Measurements from ENCODE around the gene ASAH2.
"Not testable (repeated sequence)": the region's sequence is repeated elsewhere in the genome, so short reads cannot be mapped to it uniquely, and the experiment has no call there.

The ASAH2 gene

DNA sequence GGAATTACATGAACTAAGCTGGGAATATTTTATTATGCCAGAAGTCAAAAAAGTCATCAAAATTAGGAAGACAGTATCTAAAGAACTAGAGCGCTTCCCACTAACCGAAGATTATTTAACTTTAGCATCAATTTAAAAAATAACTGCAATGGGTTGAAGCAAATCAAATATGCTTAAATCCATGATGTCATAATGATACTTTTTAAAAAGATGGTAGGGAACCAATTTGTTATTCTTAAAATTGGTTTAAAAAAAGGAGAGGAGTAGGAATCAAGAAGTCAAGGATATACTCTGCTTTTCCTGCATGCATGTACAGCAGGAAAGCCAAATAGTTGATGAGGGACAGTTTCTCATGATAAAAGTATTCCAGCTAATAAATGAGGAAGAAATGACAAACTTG, 3.2 kb upstream of the ASAH2 start:
- no peak for DNase-seq (ENCODE audit: low read depth in 2 of 2)

- DNase-seq (ENCODE audit: low read depth in 2 of 2): no peak
Observed at GRCh38 chr10:50250096-50250854, 1.0 kb downstream of the ASAH2 start.

GRCh38 chr10:50248598-50248997, 2.7 kb downstream of the ASAH2 start:
- DNase-seq (ENCODE audit: low read depth in 2 of 2): no peak

DNA sequence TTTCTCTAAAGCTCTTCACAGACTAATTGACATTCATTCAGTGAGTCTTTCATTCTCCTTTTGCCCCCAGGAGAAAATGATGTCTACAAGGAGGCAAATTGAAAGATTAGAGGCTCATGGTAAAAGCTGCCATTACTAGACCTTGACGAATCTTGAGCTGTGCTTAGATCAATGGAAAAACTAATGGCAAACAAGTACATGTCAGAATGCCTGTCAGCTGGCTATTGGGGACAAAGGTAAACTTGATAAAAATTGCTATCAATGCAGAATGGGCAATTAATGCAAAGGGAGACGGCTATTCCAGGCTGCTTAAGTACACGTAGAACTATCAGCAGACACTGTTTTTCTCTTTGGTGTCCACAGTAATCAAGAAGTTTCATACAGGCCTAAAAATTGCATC, 3.3 kb downstream of the ASAH2 start:
- DNase-seq (ENCODE audit: low read depth in 2 of 2): no peak

DNA sequence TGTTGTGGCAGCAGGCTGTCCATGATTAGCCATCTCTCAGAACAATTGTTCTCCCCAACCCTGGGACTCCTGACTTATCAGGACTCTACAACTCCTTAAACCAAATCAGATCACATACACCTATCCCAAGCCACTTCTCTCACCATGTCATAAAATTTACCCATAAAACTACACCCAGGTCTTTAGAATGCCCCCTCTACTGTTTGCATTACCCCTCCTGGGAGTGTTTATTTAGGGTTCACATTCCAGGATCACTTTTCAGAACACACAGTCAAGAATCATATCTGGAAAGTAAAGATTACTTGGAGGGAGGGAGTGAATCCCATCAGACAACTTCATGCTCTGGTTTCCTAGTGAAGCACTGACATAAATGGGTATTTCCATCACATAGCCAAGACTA, 7.1 kb downstream of the ASAH2 start:
- DNase-seq (ENCODE audit: low read depth in 2 of 2): no peak

DNA sequence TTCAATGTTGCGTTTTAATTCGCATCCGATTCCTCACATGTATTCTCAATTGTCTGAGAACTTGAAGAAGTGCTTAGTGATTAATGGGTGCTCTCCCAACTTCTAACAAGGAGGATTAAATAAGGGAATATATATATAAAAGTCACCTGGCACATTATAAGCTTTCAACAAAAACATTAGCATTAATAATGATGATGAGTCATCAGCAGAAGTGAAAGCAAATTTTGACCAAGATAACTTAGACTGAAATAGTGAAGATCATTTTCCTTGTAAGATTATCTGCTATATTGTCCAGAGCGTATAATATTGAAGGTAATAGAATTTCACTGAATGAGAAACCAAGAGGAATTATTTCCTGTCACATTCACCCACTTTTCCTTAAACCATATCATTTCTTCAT, 8.5 kb downstream of the ASAH2 start:
- DNase-seq (ENCODE audit: low read depth in 2 of 2): no peak

GRCh38 chr10:50241478-50241877, 9.8 kb downstream of the ASAH2 start:
- not testable (repeated sequence) for DNase-seq (ENCODE audit: low read depth in 2 of 2)

- DNase-seq (ENCODE audit: low read depth in 2 of 2): no peak
Observed at GRCh38 chr10:50234486-50234885, 16.8 kb downstream of the ASAH2 start.

GRCh38 chr10:50232261-50232639, 19.1 kb downstream of the ASAH2 start:
- DNase-seq (ENCODE audit: low read depth in 2 of 2): no peak

- no peak for DNase-seq (ENCODE audit: low read depth in 2 of 2)
Observed at GRCh38 chr10:50231515-50232260, 19.6 kb downstream of the ASAH2 start.

DNA sequence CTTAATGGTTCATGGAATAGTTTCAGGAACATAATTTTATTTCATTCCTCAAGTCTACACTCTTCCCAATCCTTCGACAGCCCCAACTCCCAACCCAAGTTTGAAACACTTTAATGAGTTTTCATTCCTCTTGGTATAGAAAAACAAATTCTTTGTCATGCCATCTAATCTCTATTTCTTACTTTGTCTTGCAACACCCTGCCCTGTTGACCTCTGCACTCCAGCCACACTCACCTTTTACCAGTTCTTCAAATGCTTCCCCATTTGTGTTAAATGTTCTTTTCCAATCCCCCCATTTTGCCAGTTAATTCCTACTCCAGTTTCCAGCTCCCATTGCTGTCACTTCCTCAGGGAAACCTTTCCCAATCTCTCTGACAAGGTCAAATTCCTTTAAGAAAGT, 21.9 kb downstream of the ASAH2 start:
- no peak for DNase-seq (ENCODE audit: low read depth in 2 of 2)

DNA sequence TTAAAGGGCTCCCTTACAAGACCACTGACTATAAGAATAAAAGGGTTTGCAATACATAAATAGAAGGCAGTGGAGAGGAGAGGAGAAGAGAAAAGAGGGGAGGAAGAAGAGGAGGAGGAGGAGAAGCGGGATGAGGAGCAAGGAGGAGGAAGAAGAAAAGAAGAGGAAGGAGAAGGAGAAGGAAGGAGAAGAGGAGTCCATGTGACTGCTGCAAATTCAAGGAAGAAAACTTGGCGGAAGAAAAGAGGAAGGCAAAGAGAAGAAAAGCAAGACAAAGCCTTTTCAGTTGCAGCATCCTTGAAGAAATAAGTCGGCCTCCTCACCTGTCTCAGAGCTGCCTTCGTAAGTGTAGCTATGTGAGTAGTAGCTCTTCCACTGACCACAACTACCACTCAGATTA, 22.6 kb downstream of the ASAH2 start:
- no peak for DNase-seq (ENCODE audit: low read depth in 2 of 2)

DNA sequence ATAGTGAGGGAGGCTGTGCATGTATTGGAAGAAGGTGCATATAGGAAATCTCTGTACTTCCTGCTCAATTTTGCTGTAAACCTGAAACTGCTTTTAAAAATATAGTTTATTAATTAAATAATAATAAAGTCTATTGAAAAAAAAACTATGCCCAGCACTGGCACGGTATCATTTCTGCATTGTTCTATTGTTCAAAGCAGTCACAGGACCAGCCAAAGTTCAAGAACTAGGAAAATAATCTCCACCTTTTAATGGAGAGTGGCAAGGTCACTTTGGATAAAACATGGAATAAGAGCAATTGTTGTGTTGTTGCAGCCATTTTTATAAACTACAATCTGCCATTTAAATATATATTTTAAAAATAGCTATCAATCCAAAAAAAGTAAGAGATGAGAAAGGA, 24.7 kb downstream of the ASAH2 start:
- DNase-seq (ENCODE audit: low read depth in 2 of 2): no peak

DNA sequence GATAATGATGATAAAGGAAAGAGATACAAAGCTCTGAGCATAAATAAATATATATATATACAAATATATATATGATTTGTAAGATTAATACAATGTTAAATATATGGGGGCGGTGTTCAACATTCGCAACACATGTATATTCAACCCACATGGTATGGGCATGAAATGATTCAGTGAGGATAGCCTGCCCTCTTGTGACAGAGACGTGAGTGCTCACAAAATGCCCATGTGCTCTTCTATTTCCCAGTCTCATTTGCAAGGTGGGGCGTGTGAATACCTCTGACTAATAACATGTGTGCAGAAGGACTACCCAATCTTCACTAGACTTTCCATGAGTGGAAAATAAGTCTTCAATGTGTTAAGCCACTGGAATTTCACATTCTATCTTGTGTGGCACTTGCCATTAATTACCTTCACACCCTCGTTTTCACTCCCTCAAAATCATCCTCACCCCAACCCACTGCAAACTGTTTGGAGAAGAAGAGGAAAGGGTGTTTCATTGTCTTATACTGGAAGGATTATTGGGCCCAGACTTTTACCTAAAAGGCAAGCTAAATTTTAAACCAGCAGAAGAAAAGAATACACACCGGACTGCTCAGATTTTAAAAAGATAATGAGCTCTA, 26.9 kb downstream of the ASAH2 start:
- DNase-seq (ENCODE audit: low read depth in 2 of 2): no peak

DNA sequence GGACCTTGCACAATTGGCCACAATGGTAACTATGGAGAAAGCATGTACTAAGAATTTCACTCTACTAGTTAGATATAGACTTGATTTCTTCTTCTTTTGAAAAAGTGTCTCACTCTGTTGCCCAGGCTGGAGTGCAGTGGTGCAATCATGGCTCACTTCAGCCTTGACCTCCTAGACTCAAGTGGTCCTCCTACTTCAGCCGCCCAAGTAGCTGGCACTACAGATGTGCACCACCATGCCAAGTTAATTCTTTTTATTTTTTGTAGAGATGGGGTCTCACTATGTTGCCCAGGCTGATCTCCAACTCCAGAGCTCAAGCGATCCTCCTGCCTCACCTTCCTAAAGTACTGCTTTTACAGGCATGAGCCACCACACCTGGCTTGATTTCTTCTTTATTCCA, 29.1 kb downstream of the ASAH2 start:
- no peak for DNase-seq (ENCODE audit: low read depth in 2 of 2)

GRCh38 chr10:50221470-50221869, 29.8 kb downstream of the ASAH2 start:
- no peak for DNase-seq (ENCODE audit: low read depth in 2 of 2)

DNA sequence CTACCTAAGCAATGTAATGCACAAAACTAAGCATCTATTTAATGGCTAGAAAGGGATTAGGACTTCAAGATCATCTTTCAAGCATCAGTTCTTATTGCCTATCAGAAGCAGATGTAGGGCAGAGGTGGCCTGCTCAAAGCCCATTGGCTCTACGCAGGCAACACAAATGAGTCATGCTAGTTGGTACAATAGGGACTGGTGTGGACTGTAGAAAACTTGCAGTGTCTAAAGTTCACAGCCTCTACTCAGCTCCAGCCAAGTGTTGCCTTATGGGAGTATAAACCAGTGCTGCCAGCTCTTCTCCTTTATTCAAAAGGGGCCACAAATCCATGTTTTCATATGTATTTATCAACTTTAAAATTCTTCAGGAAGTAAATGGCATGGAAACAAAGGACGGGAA, 31.7 kb downstream of the ASAH2 start:
- no peak for DNase-seq (ENCODE audit: low read depth in 2 of 2)

- DNase-seq (ENCODE audit: low read depth in 2 of 2): no peak
Observed at GRCh38 chr10:50219200-50219599, 32.1 kb downstream of the ASAH2 start.

GRCh38 chr10:50216894-50217293, 34.4 kb downstream of the ASAH2 start:
- no peak for DNase-seq (ENCODE audit: low read depth in 2 of 2)

DNA sequence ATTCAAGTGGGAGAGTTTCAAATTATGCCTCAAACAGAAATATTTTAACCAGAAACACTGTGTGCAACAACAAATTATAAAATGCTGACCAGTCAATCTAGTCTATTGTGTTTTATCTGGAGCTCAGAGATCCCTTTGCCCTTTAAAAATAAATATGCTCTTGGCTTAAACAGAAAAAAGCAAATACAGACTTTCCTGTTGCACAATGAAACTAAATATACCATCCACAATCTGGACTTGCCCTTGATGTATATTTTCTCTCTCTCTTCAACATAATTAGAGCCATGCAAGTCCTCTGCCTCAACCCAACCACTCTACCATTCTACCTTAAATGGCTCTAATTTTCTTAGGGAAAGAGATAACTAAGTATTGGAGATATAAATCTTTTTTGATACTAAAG, 34.9 kb downstream of the ASAH2 start:
- DNase-seq (ENCODE audit: low read depth in 2 of 2): no peak

DNA sequence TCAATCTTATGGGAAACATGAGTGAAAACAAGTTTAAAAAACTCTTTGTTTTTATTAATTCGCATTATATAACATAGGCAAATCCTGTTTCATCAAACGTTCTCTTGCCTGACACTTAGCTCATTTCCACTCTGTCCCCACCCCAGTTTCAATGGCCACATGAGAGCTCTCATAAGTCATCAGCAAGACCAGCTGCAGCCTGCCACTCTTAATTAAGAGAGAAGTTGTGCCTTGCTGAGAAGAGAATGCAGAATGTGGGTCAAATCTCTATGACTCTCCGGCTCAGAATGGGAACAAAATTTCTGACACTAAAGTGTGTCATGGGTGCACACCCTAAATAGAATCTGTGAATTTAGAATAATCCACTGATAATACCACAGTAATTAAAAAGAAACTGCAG, 39.6 kb downstream of the ASAH2 start:
- DNase-seq (ENCODE audit: low read depth in 2 of 2): no peak

DNA sequence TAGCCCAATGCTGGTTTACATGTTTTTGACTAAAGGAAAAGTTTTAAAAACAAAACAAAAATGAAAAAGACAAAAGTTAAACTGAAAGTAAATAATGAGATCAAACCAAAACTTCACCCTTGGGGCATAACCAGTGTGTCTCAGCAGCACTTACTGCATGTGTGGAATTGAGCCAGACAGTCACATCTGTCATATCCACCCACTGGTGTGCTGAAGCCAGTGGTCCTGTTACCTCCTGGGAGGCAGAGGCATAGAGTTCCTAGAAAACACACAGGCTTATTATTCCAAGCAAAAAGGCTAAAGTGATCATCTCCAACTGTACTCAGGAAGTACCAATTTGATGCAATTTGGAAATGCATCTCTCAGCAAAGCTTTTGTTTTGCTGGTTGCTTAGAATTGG, 40.4 kb downstream of the ASAH2 start:
- no peak for DNase-seq (ENCODE audit: low read depth in 2 of 2)
